ENCODE results near the gene NEIL1. TPM values are rescaled to one million over a fixed set of nuclear protein-coding genes. Genes with fewer than 3 reads are reported as not detected.
A peak's percentile ranks its signal among the peaks of the same experiment; 100 is the strongest.
"Not testable (repeated sequence)": the region's sequence is repeated elsewhere in the genome, so short reads cannot be mapped to it uniquely, and the experiment has no call there.

NEIL1 gene
- total RNA-seq, 2 experiments from 2014 or later = 8.6 to 9.8 TPM

DNA sequence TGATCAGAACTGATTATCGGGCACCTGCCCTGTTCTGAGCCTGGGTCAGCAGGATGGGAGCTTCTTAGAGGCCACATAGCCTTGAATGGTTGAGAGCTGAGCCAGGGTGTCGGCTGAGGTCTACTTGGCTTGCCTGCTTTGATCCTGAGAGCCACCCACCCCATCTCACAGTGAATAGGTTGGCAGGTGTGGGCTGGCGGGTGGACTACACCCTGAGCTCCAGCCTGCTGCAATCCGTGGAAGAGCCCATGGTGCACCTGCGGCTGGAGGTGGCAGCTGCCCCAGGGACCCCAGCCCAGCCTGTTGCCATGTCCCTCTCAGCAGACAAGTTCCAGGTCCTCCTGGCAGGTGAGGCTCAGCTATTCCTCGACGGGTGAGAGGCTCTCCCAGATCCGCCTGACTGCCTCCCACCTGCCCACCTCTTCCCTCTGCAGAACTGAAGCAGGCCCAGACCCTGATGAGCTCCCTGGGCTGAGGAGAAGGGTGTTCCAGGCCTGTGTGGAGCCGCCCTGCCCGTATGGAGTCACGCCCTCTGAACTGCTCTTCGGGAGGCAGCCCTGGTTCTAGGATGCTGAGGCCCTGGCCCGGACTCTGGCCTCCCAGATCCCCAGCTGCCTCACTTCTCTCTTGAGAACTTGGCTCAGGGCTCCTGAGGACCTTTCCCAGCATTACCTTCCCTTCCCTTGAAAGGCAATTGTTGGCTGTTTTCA lies 7.2 kb upstream of the NEIL1 start:
- peaks cover 17% of the 10 kb centered on the region for H3K4me1 Mint-ChIP-seq
- no peaks in the 10 kb centered on the region for H3K9me3 Mint-ChIP-seq
- POLR2A ChIA-PET = interaction anchor here (1.2 kb wide), 1 partner anchor 28 kb away, joined by 4 read pairs; no protein-coding TSS in a partner anchor
- DNase-seq (no peak), ATAC-seq (ENCODE audit: low read depth) (no peak)
- H3K27me3 Mint-ChIP-seq = no peaks in the 10 kb centered on the region
- no peak overlapping the region for H3K4me3 Mint-ChIP-seq
- peaks cover 13% of the 10 kb centered on the region for H3K36me3 Mint-ChIP-seq
- H3K27ac Mint-ChIP-seq = no peak overlapping the region

GRCh38 chr15:75342221-75342620 lies 4.6 kb upstream of the NEIL1 start:
- Mint-ChIP-seq H3K36me3 (peaks cover 16% of the 10 kb centered on the region), H3K27ac (no peak overlapping the region), H3K9me3 (peaks cover 3% of the 10 kb centered on the region), H3K27me3 (peaks cover 17% of the 10 kb centered on the region), H3K4me1 (peaks cover 6% of the 10 kb centered on the region), H3K4me3 (no peak overlapping the region)
- no peak for DNase-seq
- POLR2A ChIA-PET = no interaction called here
- ATAC-seq (ENCODE audit: low read depth) = no peak

DNA sequence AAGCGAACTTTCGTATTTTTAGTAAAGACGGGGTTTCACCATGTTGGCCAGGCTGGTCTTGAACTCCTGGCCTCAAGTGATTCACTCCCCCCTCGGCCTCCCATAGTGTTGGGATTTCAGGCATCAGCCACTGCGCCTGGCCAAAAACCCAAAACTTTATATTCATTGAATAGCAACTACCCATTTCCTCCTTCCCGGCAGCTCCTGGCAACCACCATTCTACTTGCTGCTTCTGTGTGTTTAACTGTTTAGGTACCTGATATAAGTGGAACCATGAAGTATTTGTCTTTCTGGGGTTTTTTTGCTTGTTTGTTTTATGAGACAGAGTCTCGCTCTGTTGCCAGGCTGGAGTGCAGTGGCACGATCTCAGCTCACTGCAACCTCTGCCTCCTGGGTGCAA lies 2.9 kb upstream of the NEIL1 start:
- H3K4me1 Mint-ChIP-seq; ATAC-seq (ENCODE audit: low read depth); H3K9me3 Mint-ChIP-seq; H3K4me3 Mint-ChIP-seq; DNase-seq; H3K27ac Mint-ChIP-seq: not testable (repeated sequence)
- peaks cover 18% of the 10 kb centered on the region for H3K36me3 Mint-ChIP-seq
- POLR2A ChIA-PET = interaction anchor here (1.3 kb wide), 1 partner anchor 24 kb away, joined by 4 read pairs; the partner anchor contains the start of gene MAN2C1
- peaks cover 18% of the 10 kb centered on the region for H3K27me3 Mint-ChIP-seq

DNA sequence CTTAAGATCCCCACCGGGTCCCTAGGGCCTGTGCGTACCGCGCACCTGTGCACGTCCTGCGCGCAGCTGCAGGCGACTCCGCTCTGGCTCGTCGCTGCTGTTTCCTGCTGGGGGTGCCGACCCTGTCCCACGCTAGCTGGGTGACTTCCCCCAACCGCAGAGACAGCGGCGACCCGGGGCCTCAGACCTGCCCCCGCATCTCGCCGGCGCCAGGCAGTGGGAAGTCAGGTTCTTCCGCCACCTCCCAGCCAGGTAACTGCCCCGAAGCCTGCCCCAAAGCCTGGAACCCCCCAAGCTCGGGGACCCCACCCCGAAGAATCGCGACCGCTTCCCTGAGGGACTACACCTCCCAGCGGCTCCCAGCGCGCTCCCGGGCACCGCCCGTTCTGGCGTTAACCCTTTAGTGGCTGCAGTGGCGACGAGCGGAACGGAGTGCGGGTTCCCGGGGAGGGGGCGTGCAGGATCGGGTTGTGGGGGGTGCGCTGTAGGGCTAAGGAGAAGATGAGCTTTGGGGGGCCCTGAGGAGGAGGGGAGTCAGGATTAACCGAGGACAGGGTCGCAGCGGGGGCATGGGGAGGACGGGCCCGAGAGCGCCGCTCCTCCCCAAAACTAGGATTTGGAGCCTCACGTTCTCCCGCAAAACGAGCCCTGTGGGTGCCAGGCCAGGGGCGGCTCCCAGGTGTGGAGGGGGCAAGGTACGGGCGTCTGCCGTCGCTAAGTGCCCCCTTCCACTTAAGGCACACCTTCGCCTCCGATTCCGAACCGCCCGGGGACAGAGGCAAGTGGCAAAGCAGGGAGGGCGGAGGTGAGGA lies 589 bp downstream of the NEIL1 start:
- H3K9me3 Mint-ChIP-seq = peaks cover 16% of the 10 kb centered on the region
- H3K27me3 Mint-ChIP-seq = peaks cover 18% of the 10 kb centered on the region
- POLR2A ChIA-PET = interaction anchor here (0.9 to 2.9 kb wide), 4 partner anchors 11 to 300 kb away, joined by 3 to 10 read pairs (median 5); partner anchors contain the start of genes COMMD4, MAN2C1 and SNX33
- peak overlapping the region; percentile 70 for H3K4me3 Mint-ChIP-seq
- peaks cover 32% of the 10 kb centered on the region for H3K36me3 Mint-ChIP-seq
- peak; percentile 57 for DNase-seq
- H3K27ac Mint-ChIP-seq = peak overlapping the region; percentile 73
- peak; percentile 42 for ATAC-seq (ENCODE audit: low read depth)
- H3K4me1 Mint-ChIP-seq = peaks cover 17% of the 10 kb centered on the region

DNA sequence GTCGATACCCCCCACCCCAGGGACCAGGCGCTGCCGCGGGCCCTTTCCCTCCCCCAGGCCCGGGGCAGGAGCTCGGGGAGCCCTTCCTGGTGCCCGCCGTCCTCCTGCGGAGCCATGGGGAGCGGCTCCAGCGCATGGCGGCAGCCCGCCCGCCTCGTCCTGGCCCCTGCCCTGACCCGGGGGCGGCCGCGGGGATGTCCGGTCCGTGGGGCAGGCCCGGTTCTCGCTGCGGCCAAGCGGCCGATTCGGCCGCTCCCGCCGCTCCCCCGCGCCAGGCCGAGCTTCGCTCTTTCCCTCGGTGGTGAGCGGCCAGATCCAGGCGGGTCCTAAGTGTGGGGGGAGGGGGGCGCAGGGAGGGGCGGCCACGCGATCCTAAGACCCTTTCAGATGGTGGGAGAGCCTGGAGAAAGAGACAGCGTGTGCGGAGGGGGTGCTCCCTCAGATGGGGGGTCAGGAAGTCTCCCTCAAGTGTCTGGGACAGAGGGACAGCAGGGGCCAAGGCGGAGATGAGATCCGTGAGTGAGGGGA lies 1.3 kb downstream of the NEIL1 start:
- POLR2A ChIA-PET = interaction anchor here (1.2 to 2.9 kb wide), 3 partner anchors 20 to 300 kb away, joined by 3 to 10 read pairs (median 6); partner anchors contain the start of genes MAN2C1 and SNX33
- ATAC-seq (ENCODE audit: low read depth) = no peak
- peaks cover 35% of the 10 kb centered on the region for H3K36me3 Mint-ChIP-seq

GRCh38 chr15:75348562-75349350 lies 1.9 kb downstream of the NEIL1 start:
- Mint-ChIP-seq H3K36me3 (peaks cover 38% of the 10 kb centered on the region), H3K27ac (peak overlapping the region; percentile 99)
- no peak for ATAC-seq (ENCODE audit: low read depth)

More for the DNA sequence above, 1.3 kb downstream of the NEIL1 start:
- Mint-ChIP-seq H3K27me3 (peaks cover 18% of the 10 kb centered on the region), H3K4me3 (peak overlapping the region; percentile 70), H3K27ac (peak overlapping the region; percentile 56), H3K4me1 (peaks cover 17% of the 10 kb centered on the region), H3K9me3 (peaks cover 16% of the 10 kb centered on the region)
- DNase-seq = no peak

GRCh38 chr15:75349351-75349669 lies 2.5 kb downstream of the NEIL1 start:
- POLR2A ChIA-PET = interaction anchor here (2.9 kb wide), 1 partner anchor 19 kb away, joined by 10 read pairs; the partner anchor contains the start of gene MAN2C1
- not testable (repeated sequence) for ATAC-seq (ENCODE audit: low read depth); DNase-seq
- H3K27me3 Mint-ChIP-seq = peaks cover 18% of the 10 kb centered on the region
- H3K4me1 Mint-ChIP-seq = peaks cover 17% of the 10 kb centered on the region
- H3K36me3 Mint-ChIP-seq = peaks cover 38% of the 10 kb centered on the region
- H3K27ac Mint-ChIP-seq = peak overlapping the region; percentile 99
- peak overlapping the region; percentile 70 for H3K4me3 Mint-ChIP-seq
- peaks cover 16% of the 10 kb centered on the region for H3K9me3 Mint-ChIP-seq

More at GRCh38 chr15:75348562-75349350, 1.9 kb downstream of the NEIL1 start:
- POLR2A ChIA-PET = interaction anchor here (1.2 to 2.9 kb wide), 2 partner anchors 19 to 299 kb away, joined by 3 to 10 read pairs; partner anchors contain the start of genes MAN2C1 and SNX33
- peaks cover 18% of the 10 kb centered on the region for H3K27me3 Mint-ChIP-seq
- H3K9me3 Mint-ChIP-seq = peaks cover 16% of the 10 kb centered on the region
- DNase-seq = no peak
- H3K4me3 Mint-ChIP-seq = peak overlapping the region; percentile 50
- peaks cover 17% of the 10 kb centered on the region for H3K4me1 Mint-ChIP-seq

DNA sequence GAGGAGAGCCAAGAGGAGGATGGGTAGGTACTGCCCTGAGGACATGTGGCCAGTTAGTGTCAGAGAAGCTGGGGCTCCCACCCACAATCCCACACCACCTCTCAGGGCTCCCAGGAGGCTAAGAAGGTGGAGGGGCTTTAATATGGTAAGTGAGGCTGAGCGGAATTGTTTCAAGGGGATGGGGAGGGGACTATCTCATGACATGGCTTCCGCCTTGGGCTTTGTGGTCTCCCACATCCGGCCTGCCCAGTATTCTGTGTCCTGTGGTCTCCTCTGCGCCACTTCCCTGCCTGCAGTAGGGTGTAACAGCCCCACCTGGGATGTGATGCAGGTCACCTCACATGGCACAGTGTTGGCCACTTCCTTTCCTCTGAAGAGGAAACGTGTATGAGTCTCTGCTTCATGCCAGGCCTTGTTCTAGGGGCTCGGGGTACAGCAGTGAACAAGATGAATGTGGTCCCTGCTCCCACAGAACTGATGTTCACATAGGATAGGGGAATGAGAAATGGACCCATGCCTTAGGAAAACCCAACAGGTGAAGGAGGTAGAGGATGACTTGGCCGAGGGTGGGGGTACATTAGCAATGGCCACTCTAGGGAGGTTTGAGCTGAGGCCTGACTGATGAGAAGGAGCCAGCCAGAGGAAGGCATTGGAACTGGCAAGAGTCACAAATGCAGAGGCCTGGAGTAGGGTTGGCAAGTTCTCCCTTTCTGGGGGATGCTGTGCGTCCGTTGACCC lies 3.2 kb downstream of the NEIL1 start:
- H3K4me3 Mint-ChIP-seq = peak overlapping the region; percentile 70
- POLR2A ChIA-PET = interaction anchor here (2.9 kb wide), 1 partner anchor 18 kb away, joined by 10 read pairs; the partner anchor contains the start of gene MAN2C1
- peaks cover 17% of the 10 kb centered on the region for H3K4me1 Mint-ChIP-seq
- H3K9me3 Mint-ChIP-seq = peaks cover 16% of the 10 kb centered on the region
- H3K27ac Mint-ChIP-seq = peak overlapping the region; percentile 99
- peaks cover 41% of the 10 kb centered on the region for H3K36me3 Mint-ChIP-seq
- DNase-seq (peak; percentile 92), ATAC-seq (ENCODE audit: low read depth) (peak; percentile 90)
- peaks cover 18% of the 10 kb centered on the region for H3K27me3 Mint-ChIP-seq

DNA sequence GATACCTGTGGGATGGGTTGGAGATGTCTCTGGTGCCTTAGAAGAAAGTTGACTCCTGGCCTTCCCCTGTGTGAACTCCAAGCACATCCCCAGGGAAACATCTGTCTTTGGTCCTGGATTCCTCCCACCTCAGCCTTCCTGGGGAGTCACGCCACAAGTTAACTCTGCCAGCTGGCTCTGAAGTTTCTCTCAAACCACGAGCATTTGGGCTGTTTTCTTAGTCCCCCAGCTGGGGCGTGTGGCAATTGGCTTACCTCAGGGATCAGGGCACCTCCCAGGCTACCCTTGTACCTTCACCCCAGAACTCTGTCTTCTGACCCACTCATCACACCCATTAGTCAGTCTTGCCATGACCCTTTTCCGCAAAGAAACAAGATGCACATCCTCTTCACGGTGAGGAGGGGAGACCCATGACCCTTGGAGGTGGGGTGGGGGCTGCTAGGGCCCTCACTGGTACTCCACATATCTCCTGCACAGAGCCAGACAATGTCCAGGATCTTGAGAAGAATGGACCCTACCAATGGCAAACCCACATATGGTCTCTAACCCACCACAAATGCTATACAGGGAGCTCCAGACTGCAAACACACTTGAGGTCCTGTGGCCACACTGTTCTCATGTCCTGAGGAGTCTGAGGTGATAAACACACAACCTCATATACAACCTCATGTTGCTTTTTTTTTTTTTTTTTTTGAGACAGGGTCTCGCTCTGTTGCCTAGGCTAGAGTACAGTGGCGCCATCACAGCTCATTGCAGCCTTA lies 3.9 kb downstream of the NEIL1 start:
- DNase-seq = no peak
- Mint-ChIP-seq H3K4me1 (peaks cover 17% of the 10 kb centered on the region), H3K9me3 (peaks cover 13% of the 10 kb centered on the region), H3K27me3 (peaks cover 11% of the 10 kb centered on the region), H3K27ac (peak overlapping the region; percentile 99), H3K36me3 (peaks cover 38% of the 10 kb centered on the region), H3K4me3 (no peak overlapping the region)
- POLR2A ChIA-PET = interaction anchor here (0.7 kb wide), 1 partner anchor 316 kb away, joined by 3 read pairs; no protein-coding TSS in a partner anchor
- no peak for ATAC-seq (ENCODE audit: low read depth)

- Mint-ChIP-seq H3K4me1 (peaks cover 13% of the 10 kb centered on the region), H3K4me3 (no peak overlapping the region), H3K27ac (no peak overlapping the region), H3K27me3 (no peaks in the 10 kb centered on the region), H3K36me3 (peaks cover 36% of the 10 kb centered on the region), H3K9me3 (peaks cover 13% of the 10 kb centered on the region)
- ATAC-seq (ENCODE audit: low read depth) (no peak), DNase-seq (no peak)
- POLR2A ChIA-PET = interaction anchor here (0.8 to 3.1 kb wide), 2 partner anchors 16 to 245 kb away, joined by 3 to 15 read pairs; partner anchors contain the start of gene MAN2C1
Observed at GRCh38 chr15:75352186-75353080, 5.6 kb downstream of the NEIL1 start.
